DMS53 treated with DMSO at 0.1 percent for 48 hours (cell line): Measurements from ENCODE around the gene UPB1.

Experiments
- DNase-seq: peaks from one replicate; lab custom pipeline; 2025; ENCODE audit not compliant: unreplicated experiment; lab: John Stamatoyannopoulos, UW

UPB1 gene

DNA sequence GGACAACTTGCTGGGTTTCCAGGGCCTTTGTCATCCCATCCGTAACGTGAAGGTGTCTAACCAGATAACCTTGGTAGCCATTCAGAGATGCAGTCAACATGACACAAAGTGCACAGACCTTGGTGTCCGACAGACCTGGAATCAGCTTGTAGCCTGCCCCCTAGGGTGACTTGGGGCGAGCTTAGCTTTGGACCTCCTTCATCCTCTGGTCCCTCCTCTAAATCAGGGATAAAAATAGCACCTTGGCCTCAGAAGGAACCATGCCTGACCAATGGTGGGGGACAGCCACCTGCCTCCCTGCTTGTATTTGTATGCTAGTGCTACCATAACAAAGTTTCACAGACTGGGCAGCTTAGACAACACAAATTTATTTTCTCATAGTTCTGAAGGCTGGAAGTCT lies 64.3 kb downstream of the UPB1 start:
- DNase-seq = no peak

DNA sequence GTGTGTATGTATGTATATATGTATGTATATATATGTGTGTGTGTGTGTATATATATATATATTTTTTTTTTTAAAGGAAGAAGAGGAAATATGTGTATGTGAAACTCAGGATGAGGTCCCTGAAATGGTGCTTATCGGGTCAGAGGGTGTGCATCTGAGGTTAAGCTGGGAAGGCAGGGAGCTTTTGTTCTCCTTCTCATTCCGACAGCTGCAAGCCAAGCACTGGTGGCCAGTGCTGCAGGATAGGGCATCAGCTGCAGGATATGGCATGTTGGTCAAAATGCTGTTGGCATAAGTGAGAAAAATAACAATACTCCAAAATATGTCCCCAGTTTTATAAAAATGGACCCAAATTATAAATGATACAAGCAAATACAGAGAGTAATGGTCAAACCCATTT lies 68.1 kb downstream of the UPB1 start:
- DNase-seq = no peak

DNA sequence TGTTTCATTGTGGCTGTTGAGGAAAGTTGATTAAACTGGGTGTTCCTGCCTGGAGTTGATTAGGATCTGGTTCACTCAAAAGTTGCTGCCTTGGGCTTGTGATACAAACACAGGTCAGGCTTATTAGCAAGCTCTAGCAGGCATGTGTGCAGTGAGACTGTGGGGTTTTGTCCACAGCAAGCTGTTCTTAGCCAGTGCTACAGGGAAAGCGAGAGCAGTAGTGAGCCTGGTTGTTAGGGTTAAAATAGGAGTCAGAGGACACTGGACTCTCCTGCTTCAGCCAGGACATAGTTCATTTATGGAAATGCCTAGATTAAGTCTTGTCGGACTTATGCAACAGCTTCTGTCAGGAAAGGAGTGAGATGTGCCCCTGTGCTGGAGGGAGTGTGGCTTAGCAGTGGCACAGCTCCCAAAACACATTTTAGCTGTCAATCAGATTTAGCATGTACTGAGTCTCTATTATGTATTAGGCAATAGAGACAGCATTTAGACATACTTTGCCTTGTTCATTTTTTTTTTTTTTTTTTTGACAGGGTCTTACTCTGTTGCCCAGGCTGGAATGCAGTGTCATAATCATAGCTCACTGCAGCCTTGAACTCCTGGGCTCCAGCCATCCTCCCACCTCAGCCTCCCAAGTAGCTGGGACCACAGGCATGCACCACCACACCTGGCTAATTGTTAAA lies 69.4 kb downstream of the UPB1 start:
- no peak for DNase-seq

DNA sequence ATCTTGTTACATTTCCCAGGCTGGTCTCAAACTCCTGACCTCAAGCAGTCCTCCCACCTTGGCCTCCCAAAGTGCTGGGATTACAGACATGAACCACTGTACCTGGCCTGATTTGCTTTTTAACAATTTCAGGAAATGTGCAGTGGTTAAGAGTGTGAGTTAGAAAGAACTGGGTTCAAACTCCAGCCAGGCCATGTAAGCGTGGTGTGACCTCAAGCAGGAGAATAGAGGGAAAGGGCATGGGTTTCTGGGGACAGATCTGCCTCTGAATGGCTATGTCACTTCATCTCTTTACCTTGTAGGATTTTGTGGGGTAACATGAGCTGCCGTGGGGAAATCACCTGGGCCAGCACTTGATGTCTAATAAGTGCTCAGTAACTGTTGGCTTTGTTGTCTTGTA lies 69.9 kb downstream of the UPB1 start:
- no peak for DNase-seq

DNA sequence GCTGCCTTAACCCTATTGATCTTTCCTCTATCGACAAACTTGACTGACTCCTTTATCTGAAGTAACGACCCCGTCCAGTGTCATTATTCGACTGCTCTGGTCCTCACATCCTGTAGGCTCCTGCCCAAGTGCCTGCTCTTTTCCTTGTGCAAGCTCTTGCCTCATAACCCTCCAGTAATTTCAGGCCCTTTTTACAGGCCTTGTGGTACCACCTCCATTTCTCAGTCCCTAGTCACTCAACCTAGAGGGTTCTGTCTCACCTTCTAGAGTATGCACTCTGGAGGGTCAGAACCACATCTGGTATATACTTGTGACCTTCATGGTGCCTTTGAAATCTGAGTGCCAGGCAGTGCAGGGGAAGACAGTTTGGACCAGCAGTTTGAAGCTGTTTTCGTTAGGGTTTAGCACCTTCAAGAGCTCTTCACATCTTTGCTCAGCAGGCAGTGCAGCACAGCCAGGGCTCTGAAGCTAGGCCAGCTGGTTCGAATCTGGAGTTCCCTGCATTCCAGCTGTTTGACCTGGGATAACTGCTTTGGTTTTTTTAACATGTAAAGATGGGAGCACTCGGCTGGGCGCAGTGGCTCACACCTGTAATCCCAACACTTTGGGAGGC lies 71.9 kb downstream of the UPB1 start:
- DNase-seq = no peak

DNA sequence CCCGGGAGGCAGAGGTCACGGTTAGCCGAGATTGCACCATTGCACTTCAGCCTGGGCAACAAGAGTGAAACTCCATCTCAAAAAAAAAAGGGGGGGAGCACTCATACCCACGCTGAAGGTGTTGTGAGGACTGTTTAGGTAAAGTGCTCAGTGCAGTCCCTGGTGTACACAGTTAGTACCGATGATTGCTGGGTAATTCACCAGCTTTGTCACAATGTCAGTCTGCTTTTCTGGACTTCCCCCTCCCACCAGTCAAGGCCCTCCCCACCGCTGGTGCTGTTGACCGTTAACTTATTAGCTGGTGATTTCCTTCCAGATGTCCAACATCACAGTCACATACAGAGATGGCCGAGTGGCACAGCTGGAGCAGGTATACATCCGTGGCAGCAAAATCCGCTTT lies 72.5 kb downstream of the UPB1 start:
- no peak for DNase-seq

DNA sequence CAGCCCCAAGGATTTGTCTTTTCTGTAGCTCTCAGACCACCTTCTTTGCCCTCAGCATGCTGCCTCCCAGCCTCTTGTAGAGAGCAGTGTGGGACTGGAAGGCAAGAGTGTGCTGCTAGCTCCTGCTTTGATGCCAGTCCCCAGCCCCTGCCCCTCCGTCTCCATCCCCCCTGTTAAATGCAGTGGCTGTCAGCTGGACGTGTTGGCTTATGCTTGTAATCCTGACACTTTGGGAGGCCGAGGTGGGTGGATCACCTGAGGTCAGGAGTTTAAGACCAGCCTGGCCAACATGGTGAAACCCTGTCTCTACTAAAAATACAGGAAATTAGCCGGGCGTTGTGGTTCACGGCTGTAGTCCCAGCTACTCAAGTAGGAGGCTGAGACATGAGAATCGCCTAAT lies 76.1 kb downstream of the UPB1 start:
- no peak for DNase-seq

DNA sequence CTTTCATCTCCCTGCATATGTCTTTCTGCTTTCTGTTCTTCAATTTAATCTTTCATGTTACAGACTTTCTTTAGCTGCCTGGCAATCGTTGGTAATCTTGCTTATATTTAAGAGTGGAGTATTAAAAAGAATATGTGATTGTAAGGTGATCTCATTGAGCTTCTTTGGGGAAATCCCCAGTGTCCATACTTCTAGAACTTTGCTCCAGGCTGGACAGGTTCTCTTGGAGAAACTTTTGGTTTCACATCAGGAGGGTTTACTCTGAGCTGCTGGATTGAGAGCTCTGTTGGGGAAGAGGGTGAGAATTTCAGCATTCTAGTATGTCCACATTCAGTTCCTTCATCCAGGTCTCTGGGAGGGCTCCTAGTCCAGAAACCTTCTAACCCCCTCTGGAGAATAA lies 81.6 kb downstream of the UPB1 start:
- no peak for DNase-seq
